ENCODE measurements around the gene SYT13.
"Not testable (repeated sequence)": the region's sequence is repeated elsewhere in the genome, so short reads cannot be mapped to it uniquely, and the experiment has no call there.

The SYT13 gene

GRCh38 chr11:45270946-45271716 is 15.0 kb downstream of the SYT13 start:
- DNase-seq, result no peak

GRCh38 chr11:45269678-45270077 is 16.5 kb downstream of the SYT13 start:
- no peak for DNase-seq

- no peak for DNase-seq
Observed at GRCh38 chr11:45267652-45268299, 18.4 kb downstream of the SYT13 start.

GRCh38 chr11:45267052-45267451 is 19.1 kb downstream of the SYT13 start:
- DNase-seq, result no peak

GRCh38 chr11:45266676-45267020 is 19.5 kb downstream of the SYT13 start:
- no peak for DNase-seq

- DNase-seq, result no peak
Observed at GRCh38 chr11:45265969-45266675, 20.0 kb downstream of the SYT13 start.

- DNase-seq, result no peak
Observed at GRCh38 chr11:45264839-45265515, 21.2 kb downstream of the SYT13 start.

- no peak for DNase-seq
Observed at GRCh38 chr11:45263773-45264172, 22.4 kb downstream of the SYT13 start.

- DNase-seq, result no peak
Observed at GRCh38 chr11:45262900-45263299, 23.2 kb downstream of the SYT13 start.

- DNase-seq, result no peak
Observed at GRCh38 chr11:45260071-45260470, 26.1 kb downstream of the SYT13 start.

GRCh38 chr11:45259592-45259991 is 26.5 kb downstream of the SYT13 start:
- DNase-seq, result no peak

GRCh38 chr11:45258982-45259530 is 27.1 kb downstream of the SYT13 start:
- DNase-seq, result no peak

GRCh38 chr11:45254070-45254469 is 32.1 kb downstream of the SYT13 start:
- DNase-seq, result no peak

GRCh38 chr11:45253640-45254039 is 32.5 kb downstream of the SYT13 start:
- DNase-seq, result no peak

GRCh38 chr11:45252877-45253276 is 33.3 kb downstream of the SYT13 start:
- DNase-seq, result no peak

- DNase-seq, result no peak
Observed at GRCh38 chr11:45252134-45252856, 33.8 kb downstream of the SYT13 start.

GRCh38 chr11:45250035-45250718 is 36.0 kb downstream of the SYT13 start:
- DNase-seq, result no peak

- DNase-seq, result not testable (repeated sequence)
Observed at GRCh38 chr11:45249372-45249771, 36.8 kb downstream of the SYT13 start.

GRCh38 chr11:45248501-45249011 is 37.6 kb downstream of the SYT13 start:
- no peak for DNase-seq

- no peak for DNase-seq
Observed at GRCh38 chr11:45247433-45247832, 38.7 kb downstream of the SYT13 start.

GRCh38 chr11:45246241-45246640 is 39.9 kb downstream of the SYT13 start:
- DNase-seq, result no peak

Data from NCI-H2107 (cell line).